Neural cell (in vitro differentiated cells): Measurements from ENCODE around the gene CTDSPL.

Experiments
- EP300 ChIP-seq: fragments of 450-650 bp; conservative IDR thresholded peaks from 2 replicates; pipeline ENCODE4 v1.6.1; 2014; ENCODE audit warnings: antibody characterized with exemption, mild to moderate bottlenecking, moderate library complexity; ENCODE audit not compliant: poor library complexity, severe bottlenecking
- EZH2 ChIP-seq: fragments of 200-600, 300-800 bp; shearing (Covaris generic), sonication (generic); IDR thresholded peaks from 2 replicates; pipeline ENCODE4 v1.6.1; 2014; ENCODE audit warnings: antibody characterized with exemption, low read length, borderline replicate concordance, mild to moderate bottlenecking; ENCODE audit not compliant: insufficient read depth, poor library complexity, severe bottlenecking
- MXI1 ChIP-seq: fragments of 450-650 bp; conservative IDR thresholded peaks from 2 replicates; pipeline ENCODE4 v1.6.1; 2014; ENCODE audit warnings: antibody characterized with exemption, mild to moderate bottlenecking; ENCODE audit not compliant: poor library complexity, severe bottlenecking
- POLR2AphosphoS5 ChIP-seq: IDR thresholded peaks from 2 replicates; pipeline ENCODE4 v1.6.1; 2012
- RAD21 ChIP-seq: fragments of 450-650 bp; conservative IDR thresholded peaks from 2 replicates; pipeline ENCODE4 v1.6.1; 2014; ENCODE audit warnings: antibody characterized with exemption, mild to moderate bottlenecking, moderate library complexity
- TF ChIP-seq, protein P1 (sequence below): fragments of 450-650 bp; IDR thresholded peaks from 2 replicates; pipeline ENCODE4 v1.5.1; 2014; ENCODE audit warnings: antibody characterized with exemption, mild to moderate bottlenecking, moderate library complexity; ENCODE audit not compliant: poor library complexity, severe bottlenecking
- TF ChIP-seq, protein P2 (sequence below): IDR thresholded peaks from 2 replicates; pipeline ENCODE4 v1.6.1; 2012; ENCODE audit warnings: borderline replicate concordance

DNA sequence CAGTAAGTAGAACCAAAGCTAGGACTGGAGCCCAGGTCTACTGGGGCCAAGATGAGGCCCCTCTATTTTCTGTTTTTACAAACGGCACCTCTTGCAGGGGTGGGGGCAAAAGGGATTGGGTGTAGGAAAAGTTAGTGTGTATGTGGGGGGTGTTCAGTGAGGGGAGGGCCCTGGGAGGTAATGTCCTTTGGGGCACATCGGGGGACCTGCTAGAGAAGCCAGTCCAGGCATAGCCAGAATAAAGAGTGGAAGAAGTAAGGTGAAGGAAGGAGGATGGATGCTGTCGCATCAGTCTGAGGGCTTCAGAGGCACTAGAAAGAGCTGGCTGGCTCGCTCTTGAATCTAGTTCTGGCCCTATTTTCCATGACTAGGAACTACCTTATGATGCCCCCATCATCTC is 165.2 kb downstream of the CTDSPL start:
- TF ChIP-seq, protein P1, sequence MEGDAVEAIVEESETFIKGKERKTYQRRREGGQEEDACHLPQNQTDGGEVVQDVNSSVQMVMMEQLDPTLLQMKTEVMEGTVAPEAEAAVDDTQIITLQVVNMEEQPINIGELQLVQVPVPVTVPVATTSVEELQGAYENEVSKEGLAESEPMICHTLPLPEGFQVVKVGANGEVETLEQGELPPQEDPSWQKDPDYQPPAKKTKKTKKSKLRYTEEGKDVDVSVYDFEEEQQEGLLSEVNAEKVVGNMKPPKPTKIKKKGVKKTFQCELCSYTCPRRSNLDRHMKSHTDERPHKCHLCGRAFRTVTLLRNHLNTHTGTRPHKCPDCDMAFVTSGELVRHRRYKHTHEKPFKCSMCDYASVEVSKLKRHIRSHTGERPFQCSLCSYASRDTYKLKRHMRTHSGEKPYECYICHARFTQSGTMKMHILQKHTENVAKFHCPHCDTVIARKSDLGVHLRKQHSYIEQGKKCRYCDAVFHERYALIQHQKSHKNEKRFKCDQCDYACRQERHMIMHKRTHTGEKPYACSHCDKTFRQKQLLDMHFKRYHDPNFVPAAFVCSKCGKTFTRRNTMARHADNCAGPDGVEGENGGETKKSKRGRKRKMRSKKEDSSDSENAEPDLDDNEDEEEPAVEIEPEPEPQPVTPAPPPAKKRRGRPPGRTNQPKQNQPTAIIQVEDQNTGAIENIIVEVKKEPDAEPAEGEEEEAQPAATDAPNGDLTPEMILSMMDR, result no peak
- TF ChIP-seq POLR2AphosphoS5 (no peak), EZH2 (no peak), RAD21 (no peak), MXI1 (no peak), EP300 (no peak)
- TF ChIP-seq, protein P2, sequence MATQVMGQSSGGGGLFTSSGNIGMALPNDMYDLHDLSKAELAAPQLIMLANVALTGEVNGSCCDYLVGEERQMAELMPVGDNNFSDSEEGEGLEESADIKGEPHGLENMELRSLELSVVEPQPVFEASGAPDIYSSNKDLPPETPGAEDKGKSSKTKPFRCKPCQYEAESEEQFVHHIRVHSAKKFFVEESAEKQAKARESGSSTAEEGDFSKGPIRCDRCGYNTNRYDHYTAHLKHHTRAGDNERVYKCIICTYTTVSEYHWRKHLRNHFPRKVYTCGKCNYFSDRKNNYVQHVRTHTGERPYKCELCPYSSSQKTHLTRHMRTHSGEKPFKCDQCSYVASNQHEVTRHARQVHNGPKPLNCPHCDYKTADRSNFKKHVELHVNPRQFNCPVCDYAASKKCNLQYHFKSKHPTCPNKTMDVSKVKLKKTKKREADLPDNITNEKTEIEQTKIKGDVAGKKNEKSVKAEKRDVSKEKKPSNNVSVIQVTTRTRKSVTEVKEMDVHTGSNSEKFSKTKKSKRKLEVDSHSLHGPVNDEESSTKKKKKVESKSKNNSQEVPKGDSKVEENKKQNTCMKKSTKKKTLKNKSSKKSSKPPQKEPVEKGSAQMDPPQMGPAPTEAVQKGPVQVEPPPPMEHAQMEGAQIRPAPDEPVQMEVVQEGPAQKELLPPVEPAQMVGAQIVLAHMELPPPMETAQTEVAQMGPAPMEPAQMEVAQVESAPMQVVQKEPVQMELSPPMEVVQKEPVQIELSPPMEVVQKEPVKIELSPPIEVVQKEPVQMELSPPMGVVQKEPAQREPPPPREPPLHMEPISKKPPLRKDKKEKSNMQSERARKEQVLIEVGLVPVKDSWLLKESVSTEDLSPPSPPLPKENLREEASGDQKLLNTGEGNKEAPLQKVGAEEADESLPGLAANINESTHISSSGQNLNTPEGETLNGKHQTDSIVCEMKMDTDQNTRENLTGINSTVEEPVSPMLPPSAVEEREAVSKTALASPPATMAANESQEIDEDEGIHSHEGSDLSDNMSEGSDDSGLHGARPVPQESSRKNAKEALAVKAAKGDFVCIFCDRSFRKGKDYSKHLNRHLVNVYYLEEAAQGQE, result no peak
